Immature natural killer cell (primary cell): ENCODE results near the gene SSH2. TPM values are rescaled to one million over a fixed set of nuclear protein-coding genes. Genes with fewer than 3 reads are reported as not detected.
A peak's percentile ranks its signal among the peaks of the same experiment; 100 is the strongest.

Experiments used
- DNase-seq, 3 donors: peaks; one replicate each; pipeline ENCODE4 v3.0.0; 2022; ENCODE audit warnings: mixed read lengths in 1 of 3
- H3K27ac Mint-ChIP-seq, 6 donors: one replicate each; pipeline ENCODE4 v1.8.0; 2020; ENCODE audit warnings: mixed read lengths in 6 of 6, mild to moderate bottlenecking in 5 of 6, inconsistent platforms in 4 of 6, moderate library complexity in 3 of 6
- H3K27me3 Mint-ChIP-seq, 3 donors: one replicate each; pipeline ENCODE4 v1.8.0; 2020 to 2021; ENCODE audit warnings: low read depth in 3 of 3, mild to moderate bottlenecking in 3 of 3, mixed read lengths in 3 of 3, moderate library complexity in 3 of 3, inconsistent platforms in 1 of 3
- H3K36me3 Mint-ChIP-seq, 3 donors: one replicate each; pipeline ENCODE4 v1.8.0; 2020; ENCODE audit warnings: mixed read lengths in 3 of 3, inconsistent platforms in 2 of 3, mild to moderate bottlenecking in 2 of 3
- H3K4me1 Mint-ChIP-seq, 2 donors: one replicate each; pipeline ENCODE4 v1.8.0; 2020; ENCODE audit warnings: inconsistent platforms in 2 of 2, mild to moderate bottlenecking in 2 of 2, mixed read lengths in 2 of 2, moderate library complexity in 1 of 2
- H3K4me3 Mint-ChIP-seq, 5 donors: one replicate each; pipeline ENCODE4 v1.8.0; 2020; ENCODE audit warnings: mild to moderate bottlenecking in 5 of 5, mixed read lengths in 5 of 5, inconsistent platforms in 3 of 5, moderate library complexity in 3 of 5
- H3K9me3 Mint-ChIP-seq, 6 donors: one replicate each; pipeline ENCODE4 v1.8.0; 2020; ENCODE audit warnings: mild to moderate bottlenecking in 6 of 6, mixed read lengths in 6 of 6, inconsistent platforms in 4 of 6, moderate library complexity in 3 of 6
- polyA plus RNA-seq, 3 donors: library from polyadenylated mRNA; unstranded; fragments of 300-500 nt; fragmentation: Illumina TruSeq; gene quantifications; one replicate each; pipeline ENCODE4 v1.2.3, GENCODE V29; 2021

Gene SSH2
- polyA plus RNA-seq, 3 donors from 2014 or later = 24.2 to 61.5 (median 25.3) TPM

GRCh38 chr17:29589524-29590410 is 340.3 kb downstream of the SSH2 start, which contains the start of gene GIT1:
GIT1 (minus strand) TSS chr17:29589648; CDS start chr17:29589378, 270 bp downstream.
- Mint-ChIP-seq H3K9me3 (no peaks in the 10 kb centered on the region), H3K27me3 (peaks cover 0 to 7% (median 5%) of the 10 kb centered on the region in 3 donors), H3K4me1 (peaks cover 70 to 71% of the 10 kb centered on the region in 2 donors), H3K27ac (peak within 1 kb of the TSS; percentile 81 to 94 (median 91)), H3K36me3 (no peaks in the 10 kb centered on the region), H3K4me3 (peak within 1 kb of the TSS; percentile 87 to 93 (median 89))
- peak; percentile 84 to 87 (median 86) for DNase-seq

GRCh38 chr17:29588562-29589411 is 341.2 kb downstream of the SSH2 start:
- Mint-ChIP-seq H3K36me3 (no peaks in the 10 kb centered on the region), H3K27ac (peak overlapping the region; percentile 80 to 94 (median 84)), H3K4me3 (peak overlapping the region; percentile 87 to 93 (median 88)), H3K4me1 (peaks cover 72 to 79% of the 10 kb centered on the region in 2 donors), H3K27me3 (peaks cover 0 to 7% (median 5%) of the 10 kb centered on the region in 3 donors), H3K9me3 (no peaks in the 10 kb centered on the region)
- peak; percentile 73 to 77 (median 73) for DNase-seq

- Mint-ChIP-seq H3K4me1 (peaks cover 72 to 80% of the 10 kb centered on the region in 2 donors), H3K4me3 (peak overlapping the region; percentile 87 to 93 (median 88)), H3K9me3 (no peaks in the 10 kb centered on the region), H3K27ac (peak overlapping the region; percentile 81 to 94 (median 90)), H3K36me3 (no peaks in the 10 kb centered on the region), H3K27me3 (peaks cover 0 to 7% (median 5%) of the 10 kb centered on the region in 3 donors)
- DNase-seq = no peak
Measured at GRCh38 chr17:29588017-29588561, 341.9 kb downstream of the SSH2 start.

GRCh38 chr17:29587591-29587990 is 342.4 kb downstream of the SSH2 start:
- H3K27ac Mint-ChIP-seq = peak overlapping the region; percentile 72 to 94 (median 87)
- peak overlapping the region; percentile 87 to 93 (median 88) for H3K4me3 Mint-ChIP-seq
- no peaks in the 10 kb centered on the region for H3K9me3 Mint-ChIP-seq
- no peak for DNase-seq
- H3K27me3 Mint-ChIP-seq = peaks cover 0 to 7% (median 5%) of the 10 kb centered on the region in 3 donors
- peaks cover 68 to 78% of the 10 kb centered on the region in 2 donors for H3K4me1 Mint-ChIP-seq
- no peaks in the 10 kb centered on the region for H3K36me3 Mint-ChIP-seq

GRCh38 chr17:29586676-29587469 is 343.2 kb downstream of the SSH2 start:
- Mint-ChIP-seq H3K27me3 (peaks cover 0 to 7% (median 5%) of the 10 kb centered on the region in 3 donors), H3K27ac (peak overlapping the region in 5 of 6 donors; percentile 60 to 90 (median 81)), H3K9me3 (no peaks in the 10 kb centered on the region), H3K4me3 (peak overlapping the region; percentile 87 to 93 (median 88)), H3K4me1 (peaks cover 64 to 71% of the 10 kb centered on the region in 2 donors), H3K36me3 (peaks cover 0 to 3% (median 0%) of the 10 kb centered on the region in 3 donors)
- no peak for DNase-seq

- DNase-seq = no peak
- Mint-ChIP-seq H3K27ac (no peak overlapping the region), H3K27me3 (peaks cover 0 to 5% (median 4%) of the 10 kb centered on the region in 3 donors), H3K36me3 (peaks cover 3 to 6% (median 3%) of the 10 kb centered on the region in 3 donors), H3K4me3 (no peak overlapping the region), H3K4me1 (peaks cover 50 to 59% of the 10 kb centered on the region in 2 donors), H3K9me3 (no peaks in the 10 kb centered on the region)
Measured at GRCh38 chr17:29585080-29585751, 344.8 kb downstream of the SSH2 start.

GRCh38 chr17:29584452-29585079 is 345.5 kb downstream of the SSH2 start:
- Mint-ChIP-seq H3K9me3 (no peaks in the 10 kb centered on the region), H3K4me3 (no peak overlapping the region), H3K4me1 (peaks cover 48 to 56% of the 10 kb centered on the region in 2 donors), H3K27me3 (peaks cover 0 to 5% (median 4%) of the 10 kb centered on the region in 3 donors), H3K36me3 (peaks cover 3 to 10% (median 4%) of the 10 kb centered on the region in 3 donors), H3K27ac (peak overlapping the region in 2 of 6 donors; percentile 39 to 49)
- no peak for DNase-seq

- DNase-seq = no peak
- Mint-ChIP-seq H3K27me3 (peaks cover 0 to 5% (median 3%) of the 10 kb centered on the region in 3 donors), H3K36me3 (peaks cover 3 to 13% (median 4%) of the 10 kb centered on the region in 3 donors), H3K4me1 (peaks cover 47 to 56% of the 10 kb centered on the region in 2 donors), H3K4me3 (no peak overlapping the region), H3K27ac (peak overlapping the region in 1 of 6 donors; percentile 43), H3K9me3 (no peaks in the 10 kb centered on the region)
Measured at GRCh38 chr17:29583324-29584248, 346.4 kb downstream of the SSH2 start.

- Mint-ChIP-seq H3K4me1 (peaks cover 39 to 48% of the 10 kb centered on the region in 2 donors), H3K4me3 (no peak overlapping the region), H3K36me3 (peaks cover 3 to 13% (median 4%) of the 10 kb centered on the region in 3 donors), H3K9me3 (no peaks in the 10 kb centered on the region), H3K27ac (no peak overlapping the region), H3K27me3 (peaks cover 0 to 3% (median 0%) of the 10 kb centered on the region in 3 donors)
- DNase-seq = no peak
Measured at GRCh38 chr17:29582772-29583171, 347.3 kb downstream of the SSH2 start.

- peaks cover 34 to 43% of the 10 kb centered on the region in 2 donors for H3K4me1 Mint-ChIP-seq
- H3K27ac Mint-ChIP-seq = no peak overlapping the region
Measured at GRCh38 chr17:29582254-29582765, 347.7 kb downstream of the SSH2 start.

More at GRCh38 chr17:29582254-29582765, 347.7 kb downstream of the SSH2 start:
- DNase-seq = no peak
- peaks cover 0 to 3% (median 0%) of the 10 kb centered on the region in 3 donors for H3K27me3 Mint-ChIP-seq
- H3K36me3 Mint-ChIP-seq = peaks cover 3 to 13% (median 4%) of the 10 kb centered on the region in 3 donors
- H3K9me3 Mint-ChIP-seq = no peaks in the 10 kb centered on the region
- no peak overlapping the region for H3K4me3 Mint-ChIP-seq
